Measurements from ENCODE around the gene SMARCA2. TPM values are rescaled to one million over a fixed set of nuclear protein-coding genes. Genes with fewer than 3 reads are reported as not detected.

SMARCA2 gene
- total and polyA plus RNA-seq, 9 donors = 78.4 to 149 (median 95.6) TPM

- 100% methylated on average over 1 of the region's 2 CpGs for WGBS (ENCODE audit: insufficient coverage)
These were observed 201.4 kb downstream of the SMARCA2 start for GRCh38 chr9:2216591-2216990.

GRCh38 chr9:2217540-2217939 is 202.4 kb downstream of the SMARCA2 start:
- H3K27ac ChIP-seq (ENCODE audit: low read length) = no peak overlapping the region
- 100% methylated on average over 1 of the region's 3 CpGs for WGBS (ENCODE audit: insufficient coverage)

More at GRCh38 chr9:2216591-2216990, 201.4 kb downstream of the SMARCA2 start:
- Histone ChIP-seq H3K27me3 (ENCODE audit: control insufficient read depth, insufficient read depth, low read length) (no peaks in the 10 kb centered on the region), H3K9me3 (replicated peaks; ENCODE audit: control insufficient read depth, low read depth, low read length) (no peaks in the 10 kb centered on the region), H3K4me3 (ENCODE audit: low read length) (no peak overlapping the region), H3K27ac (ENCODE audit: low read length) (no peak overlapping the region), H3K36me3 (ENCODE audit: control insufficient read depth, insufficient read depth, low read length) (no peaks in the 10 kb centered on the region), H3K4me1 (ENCODE audit: control insufficient read depth, insufficient read depth, low read length) (no peaks in the 10 kb centered on the region)
- DNase-seq = no peak

GRCh38 chr9:2220036-2220435 is 204.9 kb downstream of the SMARCA2 start:
- Histone ChIP-seq H3K27me3 (ENCODE audit: control insufficient read depth, insufficient read depth, low read length) (no peaks in the 10 kb centered on the region), H3K27ac (ENCODE audit: low read length) (no peak overlapping the region), H3K36me3 (ENCODE audit: control insufficient read depth, insufficient read depth, low read length) (no peaks in the 10 kb centered on the region), H3K4me3 (ENCODE audit: low read length) (no peak overlapping the region), H3K4me1 (ENCODE audit: control insufficient read depth, insufficient read depth, low read length) (no peaks in the 10 kb centered on the region), H3K9me3 (replicated peaks; ENCODE audit: control insufficient read depth, low read depth, low read length) (no peaks in the 10 kb centered on the region)
- no peak for DNase-seq
- WGBS (ENCODE audit: insufficient coverage) = no CpG with 5 or more reads among the region's 3 CpGs

More at GRCh38 chr9:2217540-2217939, 202.4 kb downstream of the SMARCA2 start:
- no peak for DNase-seq
- no peaks in the 10 kb centered on the region for H3K9me3 ChIP-seq (replicated peaks; ENCODE audit: control insufficient read depth, low read depth, low read length)
- no peak overlapping the region for H3K4me3 ChIP-seq (ENCODE audit: low read length)
- no peaks in the 10 kb centered on the region for H3K4me1 ChIP-seq (ENCODE audit: control insufficient read depth, insufficient read depth, low read length)
- H3K36me3 ChIP-seq (ENCODE audit: control insufficient read depth, insufficient read depth, low read length) = no peaks in the 10 kb centered on the region
- H3K27me3 ChIP-seq (ENCODE audit: control insufficient read depth, insufficient read depth, low read length) = no peaks in the 10 kb centered on the region

- 88% methylated on average over 2 of the region's 4 CpGs for WGBS (ENCODE audit: insufficient coverage)
These were observed 212.2 kb downstream of the SMARCA2 start for GRCh38 chr9:2227144-2227867.

GRCh38 chr9:2228132-2228531 is 213.0 kb downstream of the SMARCA2 start:
- Histone ChIP-seq H3K4me1 (ENCODE audit: control insufficient read depth, insufficient read depth, low read length) (peaks cover 6% of the 10 kb centered on the region), H3K27me3 (ENCODE audit: control insufficient read depth, insufficient read depth, low read length) (no peaks in the 10 kb centered on the region), H3K4me3 (ENCODE audit: low read length) (no peak overlapping the region), H3K27ac (ENCODE audit: low read length) (no peak overlapping the region), H3K36me3 (ENCODE audit: control insufficient read depth, insufficient read depth, low read length) (no peaks in the 10 kb centered on the region), H3K9me3 (replicated peaks; ENCODE audit: control insufficient read depth, low read depth, low read length) (no peaks in the 10 kb centered on the region)
- peak; percentile 43 for DNase-seq
- no CpG with 5 or more reads among the region's 2 CpGs for WGBS (ENCODE audit: insufficient coverage)

More at GRCh38 chr9:2227144-2227867, 212.2 kb downstream of the SMARCA2 start:
- Histone ChIP-seq H3K27ac (ENCODE audit: low read length) (no peak overlapping the region), H3K9me3 (replicated peaks; ENCODE audit: control insufficient read depth, low read depth, low read length) (no peaks in the 10 kb centered on the region), H3K36me3 (ENCODE audit: control insufficient read depth, insufficient read depth, low read length) (no peaks in the 10 kb centered on the region), H3K4me3 (ENCODE audit: low read length) (no peak overlapping the region), H3K4me1 (ENCODE audit: control insufficient read depth, insufficient read depth, low read length) (peaks cover 6% of the 10 kb centered on the region), H3K27me3 (ENCODE audit: control insufficient read depth, insufficient read depth, low read length) (no peaks in the 10 kb centered on the region)
- no peak for DNase-seq

GRCh38 chr9:2228641-2229040 is 213.5 kb downstream of the SMARCA2 start:
- no peaks in the 10 kb centered on the region for H3K27me3 ChIP-seq (ENCODE audit: control insufficient read depth, insufficient read depth, low read length)
- no peaks in the 10 kb centered on the region for H3K9me3 ChIP-seq (replicated peaks; ENCODE audit: control insufficient read depth, low read depth, low read length)
- no peak overlapping the region for H3K27ac ChIP-seq (ENCODE audit: low read length)
- DNase-seq = no peak
- H3K36me3 ChIP-seq (ENCODE audit: control insufficient read depth, insufficient read depth, low read length) = no peaks in the 10 kb centered on the region
- H3K4me3 ChIP-seq (ENCODE audit: low read length) = no peak overlapping the region
- peaks cover 6% of the 10 kb centered on the region for H3K4me1 ChIP-seq (ENCODE audit: control insufficient read depth, insufficient read depth, low read length)
- 100% methylated on average over 1 of the region's 2 CpGs for WGBS (ENCODE audit: insufficient coverage)

- no peaks in the 10 kb centered on the region for H3K27me3 ChIP-seq (ENCODE audit: control insufficient read depth, insufficient read depth, low read length)
- H3K4me3 ChIP-seq (ENCODE audit: low read length) = no peak overlapping the region
- no peak for DNase-seq
- H3K9me3 ChIP-seq (replicated peaks; ENCODE audit: control insufficient read depth, low read depth, low read length) = no peaks in the 10 kb centered on the region
- no peaks in the 10 kb centered on the region for H3K36me3 ChIP-seq (ENCODE audit: control insufficient read depth, insufficient read depth, low read length)
- H3K27ac ChIP-seq (ENCODE audit: low read length) = no peak overlapping the region
- H3K4me1 ChIP-seq (ENCODE audit: control insufficient read depth, insufficient read depth, low read length) = peaks cover 6% of the 10 kb centered on the region
- 76% methylated on average over 3 of the region's 3 CpGs for WGBS (ENCODE audit: insufficient coverage)
These were observed 214.1 kb downstream of the SMARCA2 start for GRCh38 chr9:2229109-2229721.

GRCh38 chr9:2230362-2230761 is 215.2 kb downstream of the SMARCA2 start:
- no CpG with 5 or more reads among the region's 2 CpGs for WGBS (ENCODE audit: insufficient coverage)
- no peak overlapping the region for H3K27ac ChIP-seq (ENCODE audit: low read length)
- no peak for DNase-seq

GRCh38 chr9:2231101-2231500 is 216.0 kb downstream of the SMARCA2 start:
- Histone ChIP-seq H3K4me3 (ENCODE audit: low read length) (no peak overlapping the region), H3K27ac (ENCODE audit: low read length) (no peak overlapping the region), H3K4me1 (ENCODE audit: control insufficient read depth, insufficient read depth, low read length) (peaks cover 17% of the 10 kb centered on the region), H3K36me3 (ENCODE audit: control insufficient read depth, insufficient read depth, low read length) (no peaks in the 10 kb centered on the region), H3K9me3 (replicated peaks; ENCODE audit: control insufficient read depth, low read depth, low read length) (no peaks in the 10 kb centered on the region), H3K27me3 (ENCODE audit: control insufficient read depth, insufficient read depth, low read length) (no peaks in the 10 kb centered on the region)
- peak; percentile 69 for DNase-seq
- WGBS (ENCODE audit: insufficient coverage) = no CpG with 5 or more reads among the region's 1 CpG

More at GRCh38 chr9:2230362-2230761, 215.2 kb downstream of the SMARCA2 start:
- H3K36me3 ChIP-seq (ENCODE audit: control insufficient read depth, insufficient read depth, low read length) = no peaks in the 10 kb centered on the region
- H3K4me3 ChIP-seq (ENCODE audit: low read length) = no peak overlapping the region
- no peaks in the 10 kb centered on the region for H3K27me3 ChIP-seq (ENCODE audit: control insufficient read depth, insufficient read depth, low read length)
- H3K4me1 ChIP-seq (ENCODE audit: control insufficient read depth, insufficient read depth, low read length) = peaks cover 17% of the 10 kb centered on the region
- H3K9me3 ChIP-seq (replicated peaks; ENCODE audit: control insufficient read depth, low read depth, low read length) = no peaks in the 10 kb centered on the region

GRCh38 chr9:2231829-2232228 is 216.7 kb downstream of the SMARCA2 start:
- H3K27ac ChIP-seq (ENCODE audit: low read length) = no peak overlapping the region
- no peak for DNase-seq
- H3K36me3 ChIP-seq (ENCODE audit: control insufficient read depth, insufficient read depth, low read length) = no peaks in the 10 kb centered on the region
- H3K4me1 ChIP-seq (ENCODE audit: control insufficient read depth, insufficient read depth, low read length) = peaks cover 17% of the 10 kb centered on the region
- no peaks in the 10 kb centered on the region for H3K27me3 ChIP-seq (ENCODE audit: control insufficient read depth, insufficient read depth, low read length)
- no peaks in the 10 kb centered on the region for H3K9me3 ChIP-seq (replicated peaks; ENCODE audit: control insufficient read depth, low read depth, low read length)
- H3K4me3 ChIP-seq (ENCODE audit: low read length) = no peak overlapping the region
- 80% methylated on average over 1 of the region's 2 CpGs for whole genome bisulfite sequencing (ENCODE audit: insufficient coverage)
